Ovary (tissue), 3 donors: ENCODE data around the gene TEX13A.

Source experiments
- POLR2A ChIP-seq: fragments of 450-650 bp; IDR thresholded peaks from one replicate; pipeline ENCODE4 v1.6.1; 2017; ENCODE audit warnings: antibody characterized with exemption, mild to moderate bottlenecking, moderate library complexity
- TF ChIP-seq, protein P1 (sequence below), 3 donors: fragments of 450-650 bp in 2 of 3; fragments of 200-600 bp in 1 of 3; IDR thresholded peaks; one replicate each; pipeline versions ENCODE4 v1.5.1 to v1.8.0; 2016 to 2022; ENCODE audit warnings: antibody characterized with exemption in 3 of 3, mild to moderate bottlenecking in 1 of 3
- donor health status: DM: no; HTN: no; CAD: no.

DNA sequence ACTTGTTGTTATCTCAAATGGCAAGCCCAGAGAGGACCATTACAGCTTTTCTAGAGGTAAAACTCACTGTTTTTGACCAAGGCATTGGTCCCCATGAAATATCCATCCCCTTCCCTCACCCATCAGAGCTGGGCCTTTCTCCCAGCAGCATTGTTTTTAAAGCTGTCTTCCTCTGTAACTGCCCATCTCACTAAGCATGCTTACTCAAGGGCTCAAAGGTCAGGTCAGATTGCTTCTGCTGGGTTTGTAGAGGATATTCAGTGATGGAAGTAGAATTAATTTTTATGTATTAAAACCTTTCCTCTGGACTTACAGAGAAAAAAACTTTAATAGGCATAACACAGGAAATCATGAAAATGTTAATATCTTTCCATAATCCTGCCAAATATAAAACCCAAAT, 11.1 kb downstream of the TEX13A start:
- TF ChIP-seq, protein P1, sequence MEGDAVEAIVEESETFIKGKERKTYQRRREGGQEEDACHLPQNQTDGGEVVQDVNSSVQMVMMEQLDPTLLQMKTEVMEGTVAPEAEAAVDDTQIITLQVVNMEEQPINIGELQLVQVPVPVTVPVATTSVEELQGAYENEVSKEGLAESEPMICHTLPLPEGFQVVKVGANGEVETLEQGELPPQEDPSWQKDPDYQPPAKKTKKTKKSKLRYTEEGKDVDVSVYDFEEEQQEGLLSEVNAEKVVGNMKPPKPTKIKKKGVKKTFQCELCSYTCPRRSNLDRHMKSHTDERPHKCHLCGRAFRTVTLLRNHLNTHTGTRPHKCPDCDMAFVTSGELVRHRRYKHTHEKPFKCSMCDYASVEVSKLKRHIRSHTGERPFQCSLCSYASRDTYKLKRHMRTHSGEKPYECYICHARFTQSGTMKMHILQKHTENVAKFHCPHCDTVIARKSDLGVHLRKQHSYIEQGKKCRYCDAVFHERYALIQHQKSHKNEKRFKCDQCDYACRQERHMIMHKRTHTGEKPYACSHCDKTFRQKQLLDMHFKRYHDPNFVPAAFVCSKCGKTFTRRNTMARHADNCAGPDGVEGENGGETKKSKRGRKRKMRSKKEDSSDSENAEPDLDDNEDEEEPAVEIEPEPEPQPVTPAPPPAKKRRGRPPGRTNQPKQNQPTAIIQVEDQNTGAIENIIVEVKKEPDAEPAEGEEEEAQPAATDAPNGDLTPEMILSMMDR (IDR thresholded peaks at IDR 0.05), result no peak
- no peak for TF ChIP-seq POLR2A
